Liver (tissue), 9 donors: ENCODE data around the gene PSTK. TPM values are rescaled to one million over a fixed set of nuclear protein-coding genes. Genes with fewer than 3 reads are reported as not detected.

Source experiments
- DNase-seq: peaks from one replicate; pipeline ENCODE4 v3.0.0-alpha.2; 2017; ENCODE audit warnings: low spot score
- H3K27ac ChIP-seq, 2 donors: one replicate each; pipeline ENCODE4 v1.7.0; 2013; ENCODE audit warnings: inconsistent platforms in 2 of 2, low read length in 2 of 2, control low read depth in 1 of 2, low read depth in 1 of 2, mild to moderate bottlenecking in 1 of 2
- H3K27me3 ChIP-seq, 4 donors: one replicate each; pipeline versions ENCODE4 v1.6.1 to v1.7.0; 2013; ENCODE audit warnings: low read length in 3 of 4, inconsistent platforms in 1 of 4, mild to moderate bottlenecking in 1 of 4, moderate library complexity in 1 of 4; ENCODE audit not compliant: control insufficient read depth in 4 of 4, insufficient read depth in 4 of 4
- H3K36me3 ChIP-seq, 4 donors: one replicate each; pipeline versions ENCODE4 v1.6.1 to v1.7.0; 2013; ENCODE audit warnings: low read length in 3 of 4, mild to moderate bottlenecking in 3 of 4, low read depth in 1 of 4, moderate library complexity in 1 of 4; ENCODE audit not compliant: control insufficient read depth in 4 of 4, insufficient read depth in 3 of 4
- H3K4me1 ChIP-seq, 4 donors: one replicate each; pipeline versions ENCODE4 v1.6.1 to v1.7.0; 2013; ENCODE audit warnings: low read length in 3 of 4, mild to moderate bottlenecking in 3 of 4, moderate library complexity in 1 of 4; ENCODE audit not compliant: control insufficient read depth in 4 of 4, insufficient read depth in 4 of 4
- H3K4me3 ChIP-seq, 3 donors: one replicate each; pipeline versions ENCODE4 v1.6.1 to v1.7.0; 2013; ENCODE audit warnings: low read length in 3 of 3, control low read depth in 1 of 3, low read depth in 1 of 3, mild to moderate bottlenecking in 1 of 3
- H3K9ac ChIP-seq, 2 donors: one replicate each; pipeline ENCODE4 v1.7.0; 2013; ENCODE audit warnings: low read length in 2 of 2, mild to moderate bottlenecking in 2 of 2, moderate library complexity in 2 of 2, control low read depth in 1 of 2, low read depth in 1 of 2
- H3K9me3 ChIP-seq, 4 donors: one replicate each; pipeline versions ENCODE4 v1.6.1 to v1.7.0; 2013; ENCODE audit warnings: low read length in 3 of 4; ENCODE audit not compliant: control insufficient read depth in 4 of 4
- ATF3 ChIP-seq: IDR thresholded peaks from 2 replicates; pipeline ENCODE4 v1.6.1; 2016; ENCODE audit warnings: antibody characterized with exemption
- CTCF ChIP-seq: fragments of 150-350 bp; IDR thresholded peaks from 2 replicates; pipeline ENCODE4 v1.5.1; 2017; ENCODE audit warnings: improper control_type of control experiment, low read depth, low read length; ENCODE audit not compliant: missing input control
- FOXA1 ChIP-seq: IDR thresholded peaks from 2 replicates; pipeline ENCODE4 v1.6.1; 2016; ENCODE audit warnings: antibody characterized with exemption
- FOXA2 ChIP-seq: IDR thresholded peaks from 2 replicates; pipeline ENCODE4 v1.6.1; 2016; ENCODE audit warnings: antibody characterized with exemption
- GABPA ChIP-seq, 2 donors: IDR thresholded peaks in 1 of 2; conservative IDR thresholded peaks in 1 of 2; 2 replicates each; pipeline ENCODE4 v1.6.1; 2016; ENCODE audit warnings: antibody characterized with exemption in 2 of 2, mild to moderate bottlenecking in 1 of 2, moderate library complexity in 1 of 2
- HNF4A ChIP-seq, 2 donors: conservative IDR thresholded peaks; 2 replicates each; pipeline ENCODE4 v1.6.1; 2016; ENCODE audit warnings: antibody characterized with exemption in 2 of 2, mild to moderate bottlenecking in 2 of 2
- HNF4G ChIP-seq: IDR thresholded peaks from 2 replicates; pipeline ENCODE4 v1.6.1; 2016; ENCODE audit warnings: antibody characterized with exemption
- JUND ChIP-seq, 2 donors: IDR thresholded peaks; 2 replicates each; pipeline ENCODE4 v1.6.1; 2016; ENCODE audit warnings: antibody characterized with exemption in 2 of 2
- MAX ChIP-seq: IDR thresholded peaks from 2 replicates; pipeline ENCODE4 v1.6.1; 2016; ENCODE audit warnings: antibody characterized with exemption
- NR2F2 ChIP-seq: IDR thresholded peaks from 2 replicates; pipeline ENCODE4 v1.6.1; 2016; ENCODE audit warnings: antibody characterized with exemption
- RAD21 ChIP-seq, 2 donors: IDR thresholded peaks; 2 replicates each; pipeline ENCODE4 v1.6.1; 2016; ENCODE audit warnings: antibody characterized with exemption in 2 of 2, mild to moderate bottlenecking in 2 of 2
- REST ChIP-seq: IDR thresholded peaks from 2 replicates; pipeline ENCODE4 v1.6.1; 2016; ENCODE audit warnings: antibody characterized with exemption, mild to moderate bottlenecking
- RXRA ChIP-seq, 2 donors: IDR thresholded peaks; 2 replicates each; pipeline ENCODE4 v1.6.1; 2017 to 2018; ENCODE audit warnings: antibody characterized with exemption in 2 of 2, mild to moderate bottlenecking in 1 of 2
- SP1 ChIP-seq: IDR thresholded peaks from 2 replicates; pipeline ENCODE4 v1.6.1; 2018; ENCODE audit warnings: antibody characterized with exemption, mild to moderate bottlenecking
- TAF1 ChIP-seq: conservative IDR thresholded peaks from 2 replicates; pipeline ENCODE4 v1.6.1; 2016; ENCODE audit warnings: antibody characterized with exemption, mild to moderate bottlenecking
- YY1 ChIP-seq: IDR thresholded peaks from 2 replicates; pipeline ENCODE4 v1.6.1; 2016; ENCODE audit warnings: antibody characterized with exemption, mild to moderate bottlenecking
- ZBTB33 ChIP-seq: IDR thresholded peaks from 2 replicates; pipeline ENCODE4 v1.6.1; 2016; ENCODE audit warnings: antibody characterized with exemption
- WGBS: extraction: QIAGEN DNeasy Blood & Tissue Kit; methylation state at CpG from one replicate; pipeline ENCODE4 v1.1.7; 2013; 5-methylcytosine and 5-hydroxymethylcytosine counted together
- polyA plus RNA-seq, 2 donors: library from polyadenylated mRNA; stranded (reverse) in 1 of 2; unstranded in 1 of 2; fragments of 200-250 nt in 1 of 2; fragments of >200 nt in 1 of 2; fragmentation: Nextera tagmentation in 1 of 2; extraction: Ambion mirVana in 1 of 2; gene quantifications; one replicate each; pipeline versions ENCODE4 v1.2.1 to v1.2.3, GENCODE V29; 2013 to 2015
- total RNA-seq, 2 donors: library from RNA; depleted of rRNA; stranded (reverse); fragments of >200 nt; gene quantifications; one replicate each; pipeline ENCODE4 v1.2.3, GENCODE V29; 2014
- donor health status: healthy.
- donor health status: healthy.
- donor health status: healthy.
- donor health status: healthy.
- donor health status: healthy.

Gene PSTK
- total and polyA plus RNA-seq, 4 donors: 2.3 to 5.1 (median 3.5) TPM

- DNase-seq: no peak
- Histone ChIP-seq H3K27me3 (no peaks in the 10 kb centered on the region), H3K4me1 (peaks cover 5 to 49% (median 38%) of the 10 kb centered on the region in 4 donors), H3K36me3 (peaks cover 0 to 6% (median 0%) of the 10 kb centered on the region in 4 donors), H3K27ac (peak overlapping the region; percentile 23 to 44), H3K9ac (peak overlapping the region; percentile 7 to 50), H3K9me3 (no peaks in the 10 kb centered on the region), H3K4me3 (no peak overlapping the region)
- TF ChIP-seq RAD21 (IDR thresholded peaks at IDR 0.05): peak; percentile 10 to 25
- no peak for TF ChIP-seq ATF3
- no peak for TF ChIP-seq TAF1
- TF ChIP-seq REST: peak; percentile 51
- peak; percentile 31 for TF ChIP-seq MAX
- peak; percentile 37 for TF ChIP-seq SP1
- TF ChIP-seq RXRA (IDR thresholded peaks at IDR 0.05): peak in 1 of 2 donors; percentile 46
- TF ChIP-seq ZBTB33: peak; percentile 46
- TF ChIP-seq YY1: peak; percentile 75
- peak in 1 of 2 donors; percentile 38 for TF ChIP-seq HNF4A (conservative IDR thresholded peaks at IDR 0.05)
- WGBS: 39% methylated on average over 6 of the region's 6 CpGs
These were observed 6.1 kb downstream of the PSTK start for GRCh38 chr10:122986335-122986734.

- no peaks in the 10 kb centered on the region for H3K27me3 ChIP-seq
- peaks cover 0 to 10% (median 6%) of the 10 kb centered on the region in 4 donors for H3K36me3 ChIP-seq
- peaks cover 5 to 33% (median 28%) of the 10 kb centered on the region in 4 donors for H3K4me1 ChIP-seq
- no peak for DNase-seq
- H3K27ac ChIP-seq: no peak overlapping the region
- H3K4me3 ChIP-seq: no peak overlapping the region
- no peaks in the 10 kb centered on the region for H3K9me3 ChIP-seq
- TF ChIP-seq ZBTB33: no peak
- no peak for TF ChIP-seq FOXA1
- no peak for TF ChIP-seq JUND (IDR thresholded peaks at IDR 0.05)
- no peak for TF ChIP-seq REST
- no peak for TF ChIP-seq YY1
- no peak for TF ChIP-seq CTCF
- TF ChIP-seq FOXA2: no peak
- no peak for TF ChIP-seq HNF4A (conservative IDR thresholded peaks at IDR 0.05)
- TF ChIP-seq RXRA (IDR thresholded peaks at IDR 0.05): no peak
- TF ChIP-seq TAF1: no peak
- no peak for TF ChIP-seq ATF3
- no peak for TF ChIP-seq NR2F2
- TF ChIP-seq GABPA (IDR thresholded peaks at IDR 0.05 in 1 of 2, conservative IDR thresholded peaks at IDR 0.05 in 1 of 2): no peak
- TF ChIP-seq HNF4G: no peak
- 88% methylated on average over 2 of the region's 2 CpGs for whole genome bisulfite sequencing
- H3K9ac ChIP-seq: no peak overlapping the region
These were observed 8.3 kb downstream of the PSTK start for GRCh38 chr10:122988501-122988900.
